GM12878 (cell line): ENCODE results near the gene BEX1. TPM values are rescaled to one million over a fixed set of nuclear protein-coding genes. Genes with fewer than 3 reads are reported as not detected.

Experiments used
- ATAC-seq: fragments of 200-7000 bp; cut with Tn5 transposase; 3 replicates; pipeline ENCODE4 v1.9.1; 2020; ENCODE audit warnings: mild to moderate bottlenecking, moderate library complexity
- BruUV-seq: library from RNA; stranded (reverse); fragments of 400-500 nt; replicated peaks from 2 replicates; lab custom pipeline; 2021; lab: Mats Ljungman, UMichigan
- CTCF ChIA-PET: fragments of 300-600 bp; sonication (Branson Sonifier 250); formaldehyde crosslinking; extraction: SDS; loops from one replicate; lab custom pipeline; 2021; ENCODE audit warnings: inconsistent platforms; lab: Yijun Ruan, JAX
- POLR2A ChIA-PET: fragments of 350-600 bp; formaldehyde crosslinking; extraction: SDS; loops from one replicate; lab custom pipeline; 2021; ENCODE audit warnings: inconsistent platforms; lab: Charles Lee
- RAD21 ChIA-PET: fragments of 300-600 bp; sonication (Branson Sonifier 250); formaldehyde crosslinking; loops from one replicate; lab custom pipeline; 2023; ENCODE audit warnings: antibody characterized with exemption; ENCODE audit not compliant: unreplicated experiment; lab: Charles Lee
- SMC1A ChIA-PET: fragments of 300-600 bp; sonication (Branson Sonifier 250); formaldehyde crosslinking; loops from one replicate; lab custom pipeline; 2023; ENCODE audit not compliant: unreplicated experiment, uncharacterized antibody; lab: Charles Lee
- DNase-seq: peaks from one replicate; pipeline ENCODE4 v3.0.0-alpha.2; 2011; ENCODE audit warnings: low read depth, low spot score
- FAIRE-seq: peaks from 3 replicates; lab custom pipeline; 2011; peaks lifted over from hg19 to GRCh38; lab: Jason Lieb, UNC
- H2AFZ ChIP-seq: 2 replicates; pipeline ENCODE4 v1.6.0; 2011; ENCODE audit warnings: low read depth, low read length, control low read depth; ENCODE audit not compliant: control insufficient read depth
- H3K27ac ChIP-seq: 2 replicates; pipeline ENCODE4 v1.5.1; 2011; ENCODE audit warnings: control low read depth; ENCODE audit not compliant: control insufficient read depth, insufficient read depth
- H3K27me3 ChIP-seq, 2 experiments: replicated peaks in 1 of 2; 2 replicates each; pipeline versions ENCODE4 v1.6.0 to v1.6.1; 2011; ENCODE audit warnings: low read length in 1 of 2; ENCODE audit not compliant: control insufficient read depth in 2 of 2, insufficient read depth in 2 of 2
- H3K36me3 ChIP-seq, 2 experiments: 2 replicates each; pipeline ENCODE4 v1.5.1; 2011; ENCODE audit warnings: low read length in 1 of 2; ENCODE audit not compliant: control insufficient read depth in 2 of 2, insufficient read depth in 2 of 2
- H3K4me1 ChIP-seq: 2 replicates; pipeline ENCODE4 v1.6.1; 2011; ENCODE audit warnings: mild to moderate bottlenecking, low read length, moderate library complexity, mixed read lengths; ENCODE audit not compliant: control insufficient read depth, insufficient read depth
- H3K4me2 ChIP-seq: 2 replicates; pipeline ENCODE4 v1.6.0; 2011; ENCODE audit warnings: control low read depth; ENCODE audit not compliant: control insufficient read depth, insufficient read depth
- H3K4me3 ChIP-seq: fragments of 200-600 bp; sonication (generic); 2 replicates; pipeline ENCODE4 v1.5.1; 2016
- H3K79me2 ChIP-seq: 2 replicates; pipeline ENCODE4 v1.6.0; 2011; ENCODE audit warnings: low read length; ENCODE audit not compliant: control insufficient read depth, insufficient read depth
- H3K9ac ChIP-seq: 2 replicates; pipeline ENCODE4 v1.8.0; 2011; ENCODE audit warnings: low read length, control low read depth, mixed read lengths; ENCODE audit not compliant: control insufficient read depth, insufficient read depth
- H3K9me3 ChIP-seq: replicated peaks from 3 replicates; pipeline ENCODE4 v1.5.1; 2011; ENCODE audit warnings: mild to moderate bottlenecking, low read length; ENCODE audit not compliant: control insufficient read depth, insufficient read depth
- H4K20me1 ChIP-seq: 2 replicates; pipeline ENCODE4 v1.6.0; 2011; ENCODE audit not compliant: control insufficient read depth, insufficient read depth
- EGR1 ChIP-seq, 2 experiments: IDR thresholded peaks; 1 replicate in 1 of 2; 2 replicates in 1 of 2; pipeline ENCODE4 v1.6.1; 2011 to 2012; ENCODE audit warnings: low read depth in 2 of 2, low read length in 2 of 2, borderline replicate concordance in 1 of 2, mild to moderate bottlenecking in 1 of 2, moderate library complexity in 1 of 2
- ESRRA ChIP-seq: IDR thresholded peaks from 2 replicates; pipeline ENCODE4 v1.6.1; 2012; ENCODE audit warnings: mild to moderate bottlenecking, low read length, improper control_type of control experiment
- IKZF2 ChIP-seq, 2 experiments: fragments of 450-650 bp; IDR thresholded peaks; 2 replicates each; pipeline ENCODE4 v1.6.1; 2017; ENCODE audit warnings: mild to moderate bottlenecking in 2 of 2, moderate library complexity in 2 of 2
- MEF2B ChIP-seq: fragments of 450-650 bp; IDR thresholded peaks from 2 replicates; pipeline ENCODE4 v1.6.1; 2018; ENCODE audit warnings: mild to moderate bottlenecking, moderate library complexity; ENCODE audit not compliant: partially characterized antibody, poor library complexity, severe bottlenecking
- REST ChIP-seq: IDR thresholded peaks from 2 replicates; pipeline ENCODE4 v1.6.1; 2012; ENCODE audit warnings: mild to moderate bottlenecking, low read depth, low read length
- WGBS: methylation state at CpG from one replicate; pipeline ENCODE4 v1.1.6; 2016; ENCODE audit warnings: low lambda C conversion rate; ENCODE audit not compliant: insufficient replicate concordance, insufficient coverage; ENCODE audit errors: missing lambda C conversion rate; 5-methylcytosine and 5-hydroxymethylcytosine counted together
- in situ Hi-C: fragments of 300-500 bp; cut with MboI; formaldehyde crosslinking; loops from 9 replicates; pipeline ENCODE4 v1.14.3; 2018; ENCODE audit warnings: mixed read lengths
- intact Hi-C: fragments of 100-400 bp; cut with micrococcal nuclease; formaldehyde crosslinking; loops from one replicate; pipeline ENCODE4 v1.14.2; 2022; ENCODE audit not compliant: unreplicated experiment
- polyA plus RNA-seq, 11 experiments: library from polyadenylated mRNA; depleted of rRNA in 4 of 11; unstranded in 6 of 11; stranded (reverse) in 5 of 11; fragments of >200 nt; fragmentation: Nextera tagmentation in 4 of 11; fragmentation: Illumina TruSeq in 1 of 11; extraction: Ambion mirVana in 4 of 11; extraction: Trizol in 1 of 11; gene quantifications; 1 replicate in 1 of 11; 2 replicates in 10 of 11; pipeline versions ENCODE4 v1.2.1 to v1.2.3, GENCODE V29; 2011 to 2016; ENCODE audit warnings: inconsistent platforms in 2 of 11, missing spikeins in 2 of 11, low read depth in 1 of 11
- total RNA-seq, 4 experiments: library from RNA; depleted of rRNA in 3 of 4; stranded (reverse); fragments of >200 nt in 3 of 4; fragmentation: Illumina TruSeq in 1 of 4; extraction: Trizol in 1 of 4; gene quantifications; 2 replicates each; pipeline versions ENCODE4 v1.2.1 to v1.2.3, GENCODE V29; 2013 to 2021

Gene BEX1
- total and polyA plus RNA-seq, 10 of the 15 experiments (the other 5 are each of a cell fraction or from before 2014, with no cell fraction given): 0.19 to 3.8 TPM; not detected in 8

GRCh38 chrX:103066606-103067005, 2.6 kb upstream of the BEX1 start:
- ChIA-PET RAD21 (no interaction called here), SMC1A (no interaction called here), CTCF (no interaction called here), POLR2A (no interaction called here)
- in situ Hi-C loops: no loop called here
- Histone ChIP-seq H3K27me3 (no peaks in the 10 kb centered on the region), H4K20me1 (no peaks in the 10 kb centered on the region), H3K9me3 (no peaks in the 10 kb centered on the region), H3K36me3 (no peaks in the 10 kb centered on the region), H2AFZ (no peak overlapping the region), H3K4me2 (no peak overlapping the region), H3K4me1 (no peaks in the 10 kb centered on the region), H3K4me3 (no peak overlapping the region), H3K27ac (no peak overlapping the region), H3K79me2 (no peaks in the 10 kb centered on the region), H3K9ac (no peak overlapping the region)
- 0% methylated on average over 1 of the region's 1 CpG for WGBS
- BruUV-seq: no TSS peak
- ATAC-seq (no peak), FAIRE-seq (no peak), DNase-seq (no peak)
- intact Hi-C loops: no loop called here
- TF ChIP-seq EGR1 (IDR thresholded peaks at IDR 0.05; ENCODE audit: borderline replicate concordance in 1 of 2, low read depth in 2 of 2, low read length in 2 of 2) (no peak), ESRRA (no peak), MEF2B (no peak)

- no peak for ATAC-seq
- no peak overlapping the region for H2AFZ ChIP-seq
- no peak overlapping the region for H3K4me3 ChIP-seq
- in situ Hi-C loops (no loop called here), intact Hi-C loops (no loop called here)
- DNase-seq: no peak
- FAIRE-seq: no peak
- ChIA-PET POLR2A (no interaction called here), CTCF (no interaction called here), RAD21 (no interaction called here)
- H3K4me1 ChIP-seq: no peaks in the 10 kb centered on the region
- H3K4me2 ChIP-seq: no peak overlapping the region
- no peaks in the 10 kb centered on the region for H3K79me2 ChIP-seq
- 41% methylated on average over 16 of the region's 34 CpGs for WGBS
- H3K27me3 ChIP-seq: no peaks in the 10 kb centered on the region; a peak in 1 of 4 replicates
- no peaks in the 10 kb centered on the region for H3K36me3 ChIP-seq
- no peaks in the 10 kb centered on the region for H4K20me1 ChIP-seq
- H3K27ac ChIP-seq: no peak overlapping the region
- H3K9me3 ChIP-seq: no peaks in the 10 kb centered on the region
- no peak overlapping the region for H3K9ac ChIP-seq
- no TSS peak for BruUV-seq
- TF ChIP-seq REST (peak; percentile 80), IKZF2 (IDR thresholded peaks at IDR 0.05) (no peak)
- TF ChIP-seq, all 136 proteins: peak for 1
- SMC1A ChIA-PET: no interaction called here
Measured at GRCh38 chrX:103063191-103063845, 653 bp downstream of the BEX1 start.
